ENCODE data around the gene NUP43. TPM values are rescaled to one million over a fixed set of nuclear protein-coding genes. Genes with fewer than 3 reads are reported as not detected.

Gene NUP43
- total and polyA plus RNA-seq, 12 donors = 10.0 to 34.3 (median 29.5) TPM

DNA sequence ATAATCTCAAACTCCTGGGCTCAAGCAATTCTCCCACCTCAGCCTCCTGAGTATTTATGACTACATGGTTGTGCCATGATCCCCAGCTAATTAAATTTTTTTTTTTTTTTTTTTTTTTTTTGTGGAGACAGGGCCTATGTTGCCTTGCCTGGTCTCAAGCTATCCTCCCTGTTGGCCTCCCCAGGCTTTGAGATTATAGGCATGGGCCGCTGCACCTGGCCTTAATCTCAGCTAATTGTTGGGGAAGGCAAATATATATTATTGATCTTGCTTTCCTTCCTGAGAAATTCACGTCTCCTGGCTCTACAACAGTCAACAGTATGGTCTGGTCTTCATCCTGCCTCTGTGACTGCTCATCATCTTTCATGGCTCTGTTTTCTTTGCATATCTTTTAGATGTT, 23.3 kb upstream of the NUP43 start:
- no peak for ATAC-seq
- Histone ChIP-seq H3K4me3 (no peak overlapping the region), H3K4me1 (peaks cover 0 to 18% (median 0%) of the 10 kb centered on the region in 9 donors), H3K9me3 (peaks cover 0 to 13% (median 6%) of the 10 kb centered on the region in 11 donors), H3K27ac (no peak overlapping the region), H3K36me3 (peaks cover 0 to 65% (median 25%) of the 10 kb centered on the region in 9 donors), H3K27me3 (no peaks in the 10 kb centered on the region)
- TF ChIP-seq, protein P1, sequence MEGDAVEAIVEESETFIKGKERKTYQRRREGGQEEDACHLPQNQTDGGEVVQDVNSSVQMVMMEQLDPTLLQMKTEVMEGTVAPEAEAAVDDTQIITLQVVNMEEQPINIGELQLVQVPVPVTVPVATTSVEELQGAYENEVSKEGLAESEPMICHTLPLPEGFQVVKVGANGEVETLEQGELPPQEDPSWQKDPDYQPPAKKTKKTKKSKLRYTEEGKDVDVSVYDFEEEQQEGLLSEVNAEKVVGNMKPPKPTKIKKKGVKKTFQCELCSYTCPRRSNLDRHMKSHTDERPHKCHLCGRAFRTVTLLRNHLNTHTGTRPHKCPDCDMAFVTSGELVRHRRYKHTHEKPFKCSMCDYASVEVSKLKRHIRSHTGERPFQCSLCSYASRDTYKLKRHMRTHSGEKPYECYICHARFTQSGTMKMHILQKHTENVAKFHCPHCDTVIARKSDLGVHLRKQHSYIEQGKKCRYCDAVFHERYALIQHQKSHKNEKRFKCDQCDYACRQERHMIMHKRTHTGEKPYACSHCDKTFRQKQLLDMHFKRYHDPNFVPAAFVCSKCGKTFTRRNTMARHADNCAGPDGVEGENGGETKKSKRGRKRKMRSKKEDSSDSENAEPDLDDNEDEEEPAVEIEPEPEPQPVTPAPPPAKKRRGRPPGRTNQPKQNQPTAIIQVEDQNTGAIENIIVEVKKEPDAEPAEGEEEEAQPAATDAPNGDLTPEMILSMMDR (IDR thresholded peaks at IDR 0.05) = no peak
- 96 to 99% methylated on average over 2 of the region's 2 CpGs for WGBS, 2 donors
- no peak for DNase-seq
- intact Hi-C loops (cut with DNase I) = no loop called here

DNA sequence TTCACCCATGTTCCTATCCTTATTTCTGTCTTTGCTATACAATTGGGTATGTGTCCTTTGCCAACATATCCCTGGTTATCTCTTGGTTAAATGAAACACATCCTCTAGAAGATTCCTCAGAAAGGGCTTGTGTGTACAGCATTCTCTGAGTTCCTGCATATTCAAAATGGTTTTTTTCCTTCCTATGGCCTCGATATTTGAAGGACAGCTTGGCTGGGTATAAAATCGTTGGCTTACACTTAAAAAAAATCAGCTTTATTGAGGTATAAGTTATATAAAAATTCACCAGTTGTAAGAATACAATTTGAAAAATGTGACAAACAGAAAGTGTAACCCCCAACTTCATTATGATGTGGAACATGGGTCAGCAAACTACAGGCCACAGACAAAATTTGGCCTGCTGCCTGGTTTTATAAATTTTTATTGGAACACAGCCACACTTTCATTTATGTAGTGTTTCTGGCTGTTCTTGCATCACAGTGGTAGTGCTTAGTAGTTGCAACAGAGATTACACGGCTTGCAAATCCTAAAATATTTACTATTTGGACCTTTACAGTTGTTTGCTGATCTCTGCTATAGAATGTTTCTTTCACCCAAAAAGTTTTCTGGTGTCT, 19.9 kb upstream of the NUP43 start:
- intact Hi-C loops (cut with DNase I) = no loop called here

DNA sequence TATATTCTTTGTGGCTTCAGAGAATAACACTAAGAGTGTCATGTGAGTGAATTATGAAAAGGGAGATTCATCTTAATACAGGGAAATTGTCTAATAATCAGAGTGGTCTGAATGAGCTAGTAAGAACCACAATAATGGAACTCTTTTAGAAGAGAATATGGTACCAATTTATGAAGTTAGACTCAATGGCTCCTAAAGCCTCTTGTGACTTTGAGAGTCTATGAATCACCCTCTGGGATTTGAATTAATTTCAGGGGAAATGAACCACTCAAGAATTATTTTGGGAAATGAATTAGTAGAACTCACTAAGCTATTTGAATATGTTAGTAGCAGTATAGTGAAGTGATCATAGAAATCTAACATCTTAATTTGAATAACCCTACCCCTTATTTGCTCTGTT, 17.5 kb upstream of the NUP43 start:
- Histone ChIP-seq H3K27me3 (no peaks in the 10 kb centered on the region), H3K4me3 (no peak overlapping the region), H3K36me3 (peaks cover 0 to 43% (median 18%) of the 10 kb centered on the region in 9 donors), H3K9me3 (peaks cover 0 to 13% (median 6%) of the 10 kb centered on the region in 11 donors), H3K4me1 (peaks cover 0 to 52% (median 0%) of the 10 kb centered on the region in 9 donors), H3K27ac (peak overlapping the region in 1 of 10 donors; percentile 17)
- ATAC-seq (no peak), DNase-seq (no peak)
- TF ChIP-seq, protein P1 (IDR thresholded peaks at IDR 0.05) = no peak
- intact Hi-C loops (cut with DNase I) = no loop called here

More for the DNA sequence above, 19.9 kb upstream of the NUP43 start:
- H3K4me3 ChIP-seq = no peak overlapping the region
- no peaks in the 10 kb centered on the region for H3K27me3 ChIP-seq
- ATAC-seq (peak in 2 of 8 donors; percentile 31 to 42), DNase-seq (peak in 1 of 2 donors; percentile 33)
- TF ChIP-seq, protein P1 (IDR thresholded peaks at IDR 0.05) = no peak
- H3K9me3 ChIP-seq = peaks cover 0 to 13% (median 6%) of the 10 kb centered on the region in 11 donors
- peaks cover 0 to 31% (median 8%) of the 10 kb centered on the region in 9 donors for H3K36me3 ChIP-seq
- peak overlapping the region in 1 of 10 donors; percentile 59 for H3K27ac ChIP-seq
- peaks cover 0 to 41% (median 0%) of the 10 kb centered on the region in 9 donors for H3K4me1 ChIP-seq
- 47 to 89% methylated on average over 3 of the region's 3 CpGs for WGBS, 2 donors

DNA sequence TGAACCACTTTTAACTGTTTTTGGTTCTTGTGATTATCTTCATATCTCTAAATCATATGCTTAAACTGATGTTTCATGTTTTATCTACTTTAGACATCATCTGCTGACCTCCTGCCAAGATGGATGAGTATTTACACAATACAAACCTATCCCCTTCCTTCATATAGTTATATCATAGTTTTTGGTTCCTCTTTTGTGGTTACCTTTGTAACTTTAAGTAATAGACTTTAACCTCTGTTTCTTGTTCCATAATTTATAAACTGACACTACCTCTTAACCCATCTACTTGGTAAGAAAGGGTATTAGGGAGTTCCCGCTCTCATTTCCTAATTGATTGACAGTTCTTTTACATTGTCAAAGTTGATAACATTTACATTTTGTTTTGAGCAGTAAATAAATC, 15.1 kb upstream of the NUP43 start:
- TF ChIP-seq, protein P1 (IDR thresholded peaks at IDR 0.05) = no peak
- peaks cover 0 to 44% (median 18%) of the 10 kb centered on the region in 9 donors for H3K36me3 ChIP-seq
- H3K9me3 ChIP-seq = peaks cover 0 to 10% (median 5%) of the 10 kb centered on the region in 11 donors
- intact Hi-C loops (cut with DNase I) = no loop called here
- H3K27me3 ChIP-seq = no peaks in the 10 kb centered on the region
- 91 to 98% methylated on average over 1 of the region's 1 CpG for WGBS, 2 donors
- H3K4me1 ChIP-seq = peaks cover 0 to 53% (median 8%) of the 10 kb centered on the region in 9 donors
- no peak for DNase-seq
- peak overlapping the region in 1 of 10 donors; percentile 11 for H3K27ac ChIP-seq
- no peak for ATAC-seq
- H3K4me3 ChIP-seq = no peak overlapping the region

Data from heart right ventricle (tissue), 16 donors.